Measurements from ENCODE around the gene SMAD1. TPM values are rescaled to one million over a fixed set of nuclear protein-coding genes. Genes with fewer than 3 reads are reported as not detected.

The SMAD1 gene
- total RNA-seq, 1 experiment from 2014 or later, result 21.1 TPM

GRCh38 chr4:145437466-145437865 is 44.2 kb upstream of the SMAD1 start:
- no peak overlapping the region for H2BK20ac ChIP-seq (ENCODE audit: low read depth, low read length, poor library complexity, severe bottlenecking)
- no peak for TF ChIP-seq CTCF (conservative IDR thresholded peaks at IDR 0.05)
- no peak overlapping the region for H4K5ac ChIP-seq (ENCODE audit: insufficient read length, low read depth, low read length)
- no peak overlapping the region for H3K27ac ChIP-seq (ENCODE audit: insufficient read length, low read depth, low read length)
- H3K23ac ChIP-seq (ENCODE audit: insufficient read length, low read depth, low read length), result no peak overlapping the region
- H3K4me1 ChIP-seq (ENCODE audit: insufficient read depth, low read length), result no peaks in the 10 kb centered on the region
- no peak overlapping the region for H3T11ph ChIP-seq (ENCODE audit: low read length)
- H2AK5ac ChIP-seq (ENCODE audit: insufficient read length, low read length), result no peak overlapping the region
- Mint-ChIP-seq H3K4me1 (peaks cover 3 to 14% of the 10 kb centered on the region in 2 experiments; a peak in 2 of 4 replicates), H3K27ac (no peak overlapping the region), H3K9me3 (no peaks in the 10 kb centered on the region; a peak in 1 of 5 replicates), H3K36me3 (ENCODE audit: insufficient read depth in 1 of 3, low read depth in 3 of 3) (no peaks in the 10 kb centered on the region), H3K4me3 (no peak overlapping the region), H3K27me3 (ENCODE audit: low read depth) (no peaks in the 10 kb centered on the region; the same call in none of the 2 replicates)
- no peaks in the 10 kb centered on the region for H3K79me2 ChIP-seq (ENCODE audit: insufficient read depth, low read length)
- no peak overlapping the region for H2BK5ac ChIP-seq (ENCODE audit: insufficient read length, low read length)
- H4K91ac ChIP-seq (ENCODE audit: insufficient read length, low read depth, low read length), result no peak overlapping the region
- no peaks in the 10 kb centered on the region for H3K79me1 ChIP-seq (ENCODE audit: insufficient read depth, low read depth, low read length, poor library complexity, severe bottlenecking)
- no peaks in the 10 kb centered on the region for H3K23me2 ChIP-seq (ENCODE audit: insufficient read length, low read depth, low read length, poor library complexity, severe bottlenecking)
- no peak overlapping the region for H2BK120ac ChIP-seq (ENCODE audit: low read depth, low read length, poor library complexity, severe bottlenecking)
- H3K4ac ChIP-seq (ENCODE audit: low read depth, low read length), result no peak overlapping the region
- no peaks in the 10 kb centered on the region for H3K9me3 ChIP-seq (ENCODE audit: control insufficient read depth, low read depth, low read length)
- no peaks in the 10 kb centered on the region for H4K20me1 ChIP-seq (ENCODE audit: control insufficient read depth, insufficient read depth, insufficient read length)
- DNase-seq, result no peak
- no peak overlapping the region for H3K4me2 ChIP-seq (ENCODE audit: insufficient read depth, insufficient read length, low read length)
- H3K27me3 ChIP-seq (ENCODE audit: insufficient read depth, low read length), result no peaks in the 10 kb centered on the region
- no peak overlapping the region for H2BK12ac ChIP-seq (ENCODE audit: insufficient read length, low read depth, low read length)
- whole genome bisulfite sequencing (ENCODE audit: extremely low coverage, insufficient read length, low lambda C conversion rate), result no CpG with 5 or more reads among the region's 2 CpGs
- H4K8ac ChIP-seq (replicated peaks; ENCODE audit: insufficient read length, low read depth, low read length), result no peak overlapping the region
- H3K18ac ChIP-seq (ENCODE audit: insufficient read length, low read depth, low read length), result no peak overlapping the region
- H3K14ac ChIP-seq (ENCODE audit: insufficient read depth, low read length), result no peak overlapping the region
- H2AFZ ChIP-seq (ENCODE audit: low read length), result no peak overlapping the region
- no peak overlapping the region for H3K56ac ChIP-seq (ENCODE audit: insufficient read length, low read depth, low read length)
- H3K9ac ChIP-seq (ENCODE audit: extremely low read depth, insufficient read length, low read length), result no peak overlapping the region
- no peak overlapping the region for H2BK15ac ChIP-seq (ENCODE audit: low read depth, low read length)
